HepG2 (cell line): ENCODE data around the gene LENEP. TPM values are rescaled to one million over a fixed set of nuclear protein-coding genes. Genes with fewer than 3 reads are reported as not detected.

ENCODE experiments used
- ATAC-seq: fragments of 200-7000 bp; cut with Tn5 transposase; 3 replicates; pipeline ENCODE4 v1.9.1; 2020; ENCODE audit warnings: mild to moderate bottlenecking, moderate library complexity
- BruUV-seq: library from RNA; stranded (reverse); fragments of 400-500 nt; replicated peaks from 2 replicates; lab custom pipeline; 2021; lab: Mats Ljungman, UMichigan
- CTCF ChIA-PET: fragments of 300-600 bp; formaldehyde crosslinking; extraction: SDS; loops from one replicate; lab custom pipeline; 2021; ENCODE audit warnings: low total read pairs, inconsistent platforms, low intra/inter-chr PET ratio; lab: Yijun Ruan, JAX
- POLR2A ChIA-PET: fragments of 350-600 bp; sonication (Branson Sonifier 250); formaldehyde crosslinking; loops from one replicate; lab custom pipeline; 2020; ENCODE audit warnings: antibody characterized with exemption, inconsistent platforms; lab: Yijun Ruan, JAX
- DNase-seq: peaks from one replicate; pipeline ENCODE4 v3.0.0-alpha.2; 2015; ENCODE audit warnings: low spot score
- FAIRE-seq: peaks from 3 replicates; lab custom pipeline; 2011; peaks lifted over from hg19 to GRCh38; lab: Jason Lieb, UNC
- H2AFZ ChIP-seq: one replicate; pipeline ENCODE4 v1.6.1; 2011; ENCODE audit warnings: low read length, inconsistent platforms
- H3K27ac ChIP-seq: fragments of 300-600 bp; 3 replicates; pipeline ENCODE4 v1.8.0; 2011; ENCODE audit warnings: mixed run types, mild to moderate bottlenecking, mixed read lengths, low read length, inconsistent platforms; ENCODE audit not compliant: insufficient read depth; ENCODE audit errors: extremely low read length
- H3K27me3 ChIP-seq, 2 experiments: fragments of 200-600 bp in 1 of 2; 2 replicates in 1 of 2; 3 replicates in 1 of 2; pipeline versions ENCODE4 v1.6.0 to v1.8.0; 2011; ENCODE audit warnings: low read length in 2 of 2, mild to moderate bottlenecking in 2 of 2, moderate library complexity in 2 of 2, inconsistent platforms in 1 of 2; ENCODE audit not compliant: insufficient read depth in 2 of 2, control insufficient read depth in 1 of 2
- H3K36me3 ChIP-seq, 2 experiments: fragments of 200-600 bp in 1 of 2; replicated peaks in 1 of 2; 2 replicates in 1 of 2; 3 replicates in 1 of 2; pipeline versions ENCODE4 v1.5.1 to v1.8.0; 2011; ENCODE audit warnings: low read length in 2 of 2, inconsistent platforms in 1 of 2; ENCODE audit not compliant: insufficient read depth in 2 of 2, control insufficient read depth in 1 of 2
- H3K4me1 ChIP-seq: 2 replicates; pipeline ENCODE4 v1.5.1; 2012; ENCODE audit warnings: low read length, inconsistent platforms; ENCODE audit not compliant: insufficient read depth
- H3K4me2 ChIP-seq: 2 replicates; pipeline ENCODE4 v1.6.0; 2011; ENCODE audit warnings: low read depth, low read length, inconsistent platforms
- H3K4me3 ChIP-seq, 3 experiments: fragments of 200-600 bp in 1 of 3; sonication (generic), shearing (Covaris generic) in 1 of 3; replicated peaks in 1 of 3; 2 replicates each; pipeline ENCODE4 v1.5.1; 2011 to 2016; ENCODE audit warnings: low read length in 3 of 3, inconsistent platforms in 2 of 3, low read depth in 2 of 3, mild to moderate bottlenecking in 2 of 3, control low read depth in 1 of 3, mixed read lengths in 1 of 3; ENCODE audit not compliant: insufficient read depth in 1 of 3
- H3K79me2 ChIP-seq: one replicate; pipeline ENCODE4 v1.6.1; 2011; ENCODE audit warnings: low read length, inconsistent platforms; ENCODE audit not compliant: insufficient read depth
- H3K9ac ChIP-seq: 2 replicates; pipeline ENCODE4 v1.6.0; 2011; ENCODE audit warnings: mild to moderate bottlenecking, low read depth, low read length, inconsistent platforms; ENCODE audit not compliant: insufficient read depth
- H3K9me3 ChIP-seq: 2 replicates; pipeline ENCODE4 v1.5.1; 2012; ENCODE audit warnings: mild to moderate bottlenecking, low read length
- H4K20me1 ChIP-seq: 2 replicates; pipeline ENCODE4 v1.6.0; 2011; ENCODE audit warnings: inconsistent platforms, mild to moderate bottlenecking, low read length, moderate library complexity; ENCODE audit not compliant: insufficient read depth
- ATRX ChIP-seq: sonication (generic); formaldehyde crosslinking; IDR thresholded peaks from 2 replicates; pipeline ENCODE4 v1.4.0; 2020; ENCODE audit warnings: missing genetic modification reagents, borderline replicate concordance
- CEBPG ChIP-seq: IDR thresholded peaks from 2 replicates; pipeline ENCODE4 v1.6.1; 2016
- CHD2 ChIP-seq: IDR thresholded peaks from 2 replicates; pipeline ENCODE4 v1.6.1; 2011; ENCODE audit warnings: low read depth, low read length, improper control_type of control experiment
- EED ChIP-seq: sonication (generic); formaldehyde crosslinking; IDR thresholded peaks from 2 replicates; pipeline ENCODE4 v1.5.0; 2020; ENCODE audit warnings: mild to moderate bottlenecking, missing genetic modification reagents
- ERF ChIP-seq: IDR thresholded peaks from 2 replicates; pipeline ENCODE4 v1.6.1; 2018; ENCODE audit warnings: missing biosample characterization, missing genetic modification reagents
- ETV5 ChIP-seq: IDR thresholded peaks from 2 replicates; pipeline ENCODE4 v1.6.1; 2018; ENCODE audit warnings: missing biosample characterization, missing genetic modification reagents, inconsistent platforms, borderline replicate concordance
- FOXK2 ChIP-seq: fragments of 450-650 bp; IDR thresholded peaks from 2 replicates; pipeline ENCODE4 v1.6.1; 2016
- ISL2 ChIP-seq: sonication (generic); formaldehyde crosslinking; IDR thresholded peaks from 2 replicates; pipeline ENCODE4 v1.5.0; 2020; ENCODE audit warnings: missing genetic modification reagents
- NFATC3 ChIP-seq: sonication (generic); formaldehyde crosslinking; IDR thresholded peaks from 2 replicates; pipeline ENCODE4 v1.5.1; 2020; ENCODE audit warnings: mild to moderate bottlenecking, missing genetic modification reagents
- RAD51 ChIP-seq: fragments of 450-650 bp; IDR thresholded peaks from 2 replicates; pipeline ENCODE4 v1.6.1; 2016; ENCODE audit warnings: borderline replicate concordance
- SPEN ChIP-seq: sonication (generic); formaldehyde crosslinking; IDR thresholded peaks from 2 replicates; pipeline ENCODE4 v1.5.1; 2020; ENCODE audit warnings: low read depth, mild to moderate bottlenecking, missing genetic modification reagents
- STAT5B ChIP-seq: sonication (generic); formaldehyde crosslinking; IDR thresholded peaks from 2 replicates; pipeline ENCODE4 v1.4.0; 2020; ENCODE audit warnings: missing genetic modification reagents
- TOE1 ChIP-seq: sonication (generic); formaldehyde crosslinking; IDR thresholded peaks from 2 replicates; pipeline ENCODE4 v1.4.0; 2020; ENCODE audit warnings: mild to moderate bottlenecking, missing genetic modification reagents
- TOPORS ChIP-seq: sonication (generic); formaldehyde crosslinking; IDR thresholded peaks from 2 replicates; pipeline ENCODE4 v1.8.0; 2023; ENCODE audit warnings: mild to moderate bottlenecking, missing genetic modification reagents
- ZNF652 ChIP-seq: IDR thresholded peaks from 2 replicates; pipeline ENCODE4 v1.6.1; 2016; ENCODE audit warnings: low read depth, borderline replicate concordance
- ZNF703 ChIP-seq: sonication (generic); formaldehyde crosslinking; IDR thresholded peaks from 2 replicates; pipeline ENCODE4 v1.5.1; 2020; ENCODE audit warnings: missing genetic modification reagents, mild to moderate bottlenecking, moderate library complexity, borderline replicate concordance
- ZNF710 ChIP-seq: sonication (generic); formaldehyde crosslinking; IDR thresholded peaks from 2 replicates; pipeline ENCODE4 v1.5.0; 2020; ENCODE audit warnings: mild to moderate bottlenecking, missing genetic modification reagents, borderline replicate concordance
- ZNF784 ChIP-seq: sonication (generic); formaldehyde crosslinking; IDR thresholded peaks from 2 replicates; pipeline ENCODE4 v1.5.1; 2020; ENCODE audit warnings: missing genetic modification reagents, mild to moderate bottlenecking, borderline replicate concordance
- ZNF839 ChIP-seq: sonication (generic); formaldehyde crosslinking; IDR thresholded peaks from 2 replicates; pipeline ENCODE4 v1.4.0; 2020; ENCODE audit warnings: missing genetic modification reagents, mild to moderate bottlenecking, borderline replicate concordance
- WGBS: methylation state at CpG from one replicate; pipeline ENCODE4 v1.1.6; 2017; ENCODE audit warnings: low lambda C conversion rate; 5-methylcytosine and 5-hydroxymethylcytosine counted together
- in situ Hi-C: cut with HindIII; loops from 2 replicates; pipeline ENCODE4 v1.10.0; 2017; ENCODE audit warnings: low pct_unique_long_range_greater_than_20kb; ENCODE audit not compliant: extremely low pct_ligation_motif_present
- intact Hi-C: fragments of 100-400 bp; cut with micrococcal nuclease; formaldehyde crosslinking; loops from one replicate; pipeline ENCODE4 v1.10.0; 2022; ENCODE audit not compliant: unreplicated experiment
- polyA plus RNA-seq, 8 experiments: library from polyadenylated mRNA; depleted of rRNA in 3 of 8; stranded (reverse) in 7 of 8; unstranded in 1 of 8; fragments of >200 nt; fragmentation: Illumina TruSeq in 4 of 8; extraction: Trizol in 4 of 8; gene quantifications; 2 replicates each; pipeline versions ENCODE4 v1.2.1 to v1.2.3, GENCODE V29; 2011 to 2016; ENCODE audit warnings: low read depth in 4 of 8, missing spikeins in 1 of 8, mixed read lengths in 1 of 8; ENCODE audit not compliant: insufficient read depth in 1 of 8
- total RNA-seq, 5 experiments: library from RNA; depleted of rRNA; stranded (reverse); fragments of >200 nt; fragmentation: Illumina TruSeq; extraction: Trizol; gene quantifications; 2 replicates each; pipeline ENCODE4 v1.2.3, GENCODE V29; 2016; ENCODE audit warnings: low read depth in 1 of 5

The LENEP gene
- total and polyA plus RNA-seq, 2 of the 13 experiments (the other 11 are each of a cell fraction or from before 2014, with no cell fraction given) = 0.29 TPM; not detected in 1

DNA sequence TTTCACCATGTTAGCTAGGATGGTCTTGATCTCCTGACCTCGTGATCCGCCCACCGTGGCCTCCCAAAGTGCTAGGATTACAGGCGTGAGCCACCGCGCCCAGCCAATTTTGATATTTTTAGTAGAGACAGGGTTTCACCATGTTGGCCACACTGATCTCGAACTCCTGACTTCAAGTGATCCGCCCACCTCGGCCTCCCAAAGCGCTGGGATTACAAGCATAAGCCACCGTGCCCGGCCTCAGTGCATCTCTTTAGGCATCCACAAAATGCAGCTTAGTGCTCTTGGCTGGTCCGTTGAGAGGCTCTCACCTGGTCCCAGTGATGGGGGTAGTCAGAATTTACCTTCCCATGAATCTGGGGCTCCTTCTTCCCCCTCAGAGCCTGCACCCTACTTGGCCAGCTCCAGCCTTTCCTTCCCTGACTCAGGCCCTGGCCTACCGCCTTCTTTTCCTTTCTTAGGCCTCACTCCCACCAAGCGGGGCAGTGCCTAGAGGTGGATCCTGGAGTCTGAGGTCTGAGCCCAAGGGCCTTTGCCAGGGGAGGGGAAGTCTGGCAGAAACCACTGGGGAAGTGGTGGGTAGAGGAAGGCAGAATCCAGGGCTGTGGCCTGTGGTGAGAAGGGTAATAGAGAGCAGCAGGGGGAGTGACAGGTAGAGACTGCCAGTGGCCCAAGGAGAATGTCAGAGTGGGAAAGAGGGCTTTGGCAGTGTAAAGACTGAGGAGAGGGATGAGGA, 3.7 kb downstream of the LENEP start:
- POLR2A ChIA-PET = interaction anchor here (1.5 kb wide), 1 partner anchor 20 kb away, joined by 4 read pairs; no protein-coding TSS in a partner anchor
- H2AFZ ChIP-seq = no peak overlapping the region
- H3K27ac ChIP-seq = no peak overlapping the region
- intact Hi-C loops (loop anchor here (5.0 kb wide), 1 partner anchor 65 kb away; the partner anchor contains the start of gene EFNA4), in situ Hi-C loops (loop anchor here (5.0 kb wide), 1 partner anchor 35 kb away; the partner anchor contains the start of gene PYGO2)
- CTCF ChIA-PET = interaction anchor here (2.8 to 6.8 kb wide), 2 partner anchors 20 to 91 kb away, joined by 11 to 54 read pairs; no protein-coding TSS in a partner anchor
- ATAC-seq (no peak), DNase-seq (no peak), FAIRE-seq (no peak)
- WGBS = 84% methylated on average over 15 of the region's 15 CpGs
- BruUV-seq = no TSS peak
- no peak overlapping the region for H3K4me3 ChIP-seq
- H3K79me2 ChIP-seq = no peaks in the 10 kb centered on the region
- H3K4me2 ChIP-seq = no peak overlapping the region
- H4K20me1 ChIP-seq = no peaks in the 10 kb centered on the region
- H3K4me1 ChIP-seq = peaks cover 18% of the 10 kb centered on the region
- no peak for TF ChIP-seq ETV5 (CRISPR knock-in tag)
- TF ChIP-seq ZNF652 = no peak
- no peak for TF ChIP-seq ZNF784 (CRISPR knock-in tag)
- TF ChIP-seq CHD2 = no peak
- no peak for TF ChIP-seq STAT5B (CRISPR knock-in tag)
- TF ChIP-seq ZNF839 (CRISPR knock-in tag) = no peak
- no peak for TF ChIP-seq TOPORS
- no peak for TF ChIP-seq NFATC3 (CRISPR knock-in tag)
- TF ChIP-seq ATRX (CRISPR knock-in tag) = no peak
- TF ChIP-seq ERF (CRISPR knock-in tag) = no peak
- no peak for TF ChIP-seq EED (CRISPR knock-in tag)
- TF ChIP-seq ISL2 = no peak
- TF ChIP-seq SPEN (CRISPR knock-in tag) = no peak
- TF ChIP-seq ZNF710 (CRISPR knock-in tag) = no peak
- TF ChIP-seq FOXK2 = no peak
- TF ChIP-seq ZNF703 (CRISPR knock-in tag) = no peak
- TF ChIP-seq TOE1 (CRISPR knock-in tag) = no peak
- no peak for TF ChIP-seq CEBPG (CRISPR knock-in tag)
- no peak for TF ChIP-seq RAD51
- H3K9me3 ChIP-seq = no peaks in the 10 kb centered on the region
- H3K27me3 ChIP-seq = no peaks in the 10 kb centered on the region; a peak in 1 of 5 replicates
- H3K36me3 ChIP-seq = no peaks in the 10 kb centered on the region
- no peak overlapping the region for H3K9ac ChIP-seq
